ENCODE measurements around the gene STXBP5. TPM values are rescaled to one million over a fixed set of nuclear protein-coding genes. Genes with fewer than 3 reads are reported as not detected.

STXBP5 gene
- total and polyA plus RNA-seq, 2 donors (not counting 1 experiment from before 2014, with no cell fraction given): 4.6 to 24.1 TPM

- H3K27me3 Mint-ChIP-seq: no peaks in the 10 kb centered on the region
- no peak for DNase-seq
- ATAC-seq (ENCODE audit: low read depth): no peak
- H3K4me3 Mint-ChIP-seq: no peak overlapping the region
- Histone ChIP-seq H4K20me1 (ENCODE audit: control insufficient read depth, insufficient read depth, low read length, poor library complexity, severe bottlenecking) (no peaks in the 10 kb centered on the region), H3K9me3 (ENCODE audit: control extremely low read depth in 1 of 3, control insufficient read depth in 2 of 3, insufficient read depth in 1 of 3, low read length in 2 of 3) (peaks cover 9 to 27% (median 17%) of the 10 kb centered on the region in 3 donors), H2AFZ (ENCODE audit: insufficient read depth, low read depth, low read length, poor library complexity, severe bottlenecking) (no peak overlapping the region), H3K9ac (ENCODE audit: low read length) (no peak overlapping the region), H3K27ac (ENCODE audit: low read length in 2 of 2) (no peak overlapping the region), H3K4me1 (ENCODE audit: control insufficient read depth in 2 of 2, insufficient read depth in 2 of 2, low read length in 2 of 2) (no peaks in the 10 kb centered on the region), H3K27me3 (replicated peaks in 1 of 4; ENCODE audit: control extremely low read depth in 1 of 4, control insufficient read depth in 3 of 4, insufficient read depth in 4 of 4, low read length in 3 of 4) (no peaks in the 10 kb centered on the region), H3K4me3 (ENCODE audit: control extremely low read depth in 1 of 5, extremely low read depth in 1 of 5, insufficient read depth in 1 of 5, low read depth in 2 of 5, low read length in 4 of 5) (no peak overlapping the region), H3K36me3 (replicated peaks in 1 of 2; ENCODE audit: control extremely low read depth in 1 of 2, control insufficient read depth in 1 of 2, extremely low read depth in 1 of 2, insufficient read depth in 2 of 2, low read length in 1 of 2) (peaks cover 4 to 12% of the 10 kb centered on the region in 2 experiments), H3K4me2 (replicated peaks; ENCODE audit: low read depth, low read length, poor library complexity, severe bottlenecking) (no peak overlapping the region), H3K79me2 (ENCODE audit: control insufficient read depth, insufficient read depth, low read length) (no peaks in the 10 kb centered on the region)
- peaks cover 15% of the 10 kb centered on the region for H3K9me3 Mint-ChIP-seq (ENCODE audit: insufficient read depth)
- intact Hi-C loops (cut with micrococcal nuclease): no loop called here
- no peak overlapping the region for H3K27ac Mint-ChIP-seq
- WGBS (ENCODE audit: insufficient coverage): no CpG with 5 or more reads among the region's 2 CpGs
- H3K4me1 Mint-ChIP-seq: no peaks in the 10 kb centered on the region
- TF ChIP-seq EZH2 (IDR thresholded peaks at IDR 0.05; ENCODE audit: borderline replicate concordance, insufficient read depth, low read depth, low read length, poor library complexity, severe bottlenecking) (no peak), CTCF (IDR thresholded peaks at IDR 0.05) (no peak)
- ChIA-PET POLR2A (no interaction called here), CTCF (no interaction called here)
Observed at GRCh38 chr6:147297124-147297523, 92.9 kb downstream of the STXBP5 start.

- no peaks in the 10 kb centered on the region for H3K27me3 Mint-ChIP-seq
- H3K4me3 Mint-ChIP-seq: no peak overlapping the region
- intact Hi-C loops (cut with micrococcal nuclease): loop anchor here (2.0 kb wide), 1 partner anchor 13 kb away; no protein-coding TSS in a partner anchor
- Histone ChIP-seq H3K4me2 (replicated peaks; ENCODE audit: low read depth, low read length, poor library complexity, severe bottlenecking) (no peak overlapping the region), H3K27ac (ENCODE audit: low read length in 2 of 2) (no peak overlapping the region), H4K20me1 (ENCODE audit: control insufficient read depth, insufficient read depth, low read length, poor library complexity, severe bottlenecking) (no peaks in the 10 kb centered on the region), H3K27me3 (replicated peaks in 1 of 4; ENCODE audit: control extremely low read depth in 1 of 4, control insufficient read depth in 3 of 4, insufficient read depth in 4 of 4, low read length in 3 of 4) (no peaks in the 10 kb centered on the region), H3K36me3 (replicated peaks in 1 of 2; ENCODE audit: control extremely low read depth in 1 of 2, control insufficient read depth in 1 of 2, extremely low read depth in 1 of 2, insufficient read depth in 2 of 2, low read length in 1 of 2) (peaks cover 4 to 12% of the 10 kb centered on the region in 2 experiments), H3K9ac (ENCODE audit: low read length) (no peak overlapping the region), H3K79me2 (ENCODE audit: control insufficient read depth, insufficient read depth, low read length) (no peaks in the 10 kb centered on the region), H3K4me3 (ENCODE audit: control extremely low read depth in 1 of 5, extremely low read depth in 1 of 5, insufficient read depth in 1 of 5, low read depth in 2 of 5, low read length in 4 of 5) (no peak overlapping the region), H3K9me3 (ENCODE audit: control extremely low read depth in 1 of 3, control insufficient read depth in 2 of 3, insufficient read depth in 1 of 3, low read length in 2 of 3) (peaks cover 12 to 27% (median 17%) of the 10 kb centered on the region in 3 donors), H3K4me1 (ENCODE audit: control insufficient read depth in 2 of 2, insufficient read depth in 2 of 2, low read length in 2 of 2) (no peaks in the 10 kb centered on the region), H2AFZ (ENCODE audit: insufficient read depth, low read depth, low read length, poor library complexity, severe bottlenecking) (no peak overlapping the region)
- no peaks in the 10 kb centered on the region for H3K4me1 Mint-ChIP-seq
- DNase-seq (no peak), ATAC-seq (ENCODE audit: low read depth) (no peak)
- TF ChIP-seq CTCF (IDR thresholded peaks at IDR 0.05) (no peak), EZH2 (IDR thresholded peaks at IDR 0.05; ENCODE audit: borderline replicate concordance, insufficient read depth, low read depth, low read length, poor library complexity, severe bottlenecking) (no peak)
- CTCF ChIA-PET: no interaction called here
- peaks cover 18% of the 10 kb centered on the region for H3K9me3 Mint-ChIP-seq (ENCODE audit: insufficient read depth)
- H3K27ac Mint-ChIP-seq: no peak overlapping the region
- no CpG with 5 or more reads among the region's 3 CpGs for WGBS (ENCODE audit: insufficient coverage)
- POLR2A ChIA-PET: no interaction called here
Observed at GRCh38 chr6:147297663-147298316, 93.6 kb downstream of the STXBP5 start.
